T-helper 17 cell (primary cell): ENCODE data around the gene CAPZB. TPM values are rescaled to one million over a fixed set of nuclear protein-coding genes. Genes with fewer than 3 reads are reported as not detected.

Experiments
- ATAC-seq: fragments of 150-1000 bp; cut with Tn5 transposase; 2 replicates; pipeline ENCODE4 v1.10.0; 2021; ENCODE audit warnings: mild to moderate bottlenecking, moderate library complexity
- DNase-seq, 3 donors: peaks; one replicate each; pipeline versions ENCODE4 v3.0.0 to v3.0.0-alpha.2; 2020 to 2021
- H3K9me3 ChIP-seq: one replicate; pipeline ENCODE4 v1.7.0; 2013; ENCODE audit warnings: low read length, mild to moderate bottlenecking; ENCODE audit not compliant: control insufficient read depth, poor library complexity, severe bottlenecking
- H3K27ac Mint-ChIP-seq: one replicate; pipeline ENCODE4 v1.8.0; 2022; ENCODE audit warnings: mild to moderate bottlenecking, moderate library complexity, mixed read lengths
- H3K27me3 Mint-ChIP-seq: one replicate; pipeline ENCODE4 v1.8.0; 2022; ENCODE audit warnings: mixed read lengths
- H3K36me3 Mint-ChIP-seq: one replicate; pipeline ENCODE4 v1.8.0; 2022; ENCODE audit warnings: low read depth, mixed read lengths
- H3K4me1 Mint-ChIP-seq: one replicate; pipeline ENCODE4 v1.8.0; 2022; ENCODE audit warnings: mild to moderate bottlenecking, mixed read lengths
- H3K4me3 Mint-ChIP-seq: one replicate; pipeline ENCODE4 v1.8.0; 2022; ENCODE audit warnings: mild to moderate bottlenecking, moderate library complexity, mixed read lengths
- total RNA-seq, 4 donors: library from RNA in 2 of 4; stranded (reverse) in 2 of 4; gene quantifications; one replicate each; pipeline ENCODE4 v1.2.3 and lab custom pipeline; 2022 to 2026

CAPZB gene
- total RNA-seq, 2 donors from 2014 or later = 320 to 330 TPM

GRCh38 chr1:19323987-19324664 is 161.2 kb downstream of the CAPZB start:
- Mint-ChIP-seq H3K4me3 (no peak overlapping the region), H3K36me3 (peaks cover 2% of the 10 kb centered on the region), H3K27ac (peak overlapping the region; percentile 24), H3K27me3 (no peaks in the 10 kb centered on the region), H3K4me1 (peaks cover 3% of the 10 kb centered on the region)
- ATAC-seq = no peak
- no peak for DNase-seq
- H3K9me3 ChIP-seq = no peaks in the 10 kb centered on the region

- H3K36me3 Mint-ChIP-seq = peaks cover 3% of the 10 kb centered on the region
- H3K4me3 Mint-ChIP-seq = peak overlapping the region; percentile 65
- ATAC-seq = no peak
- peak overlapping the region; percentile 19 for H3K27ac Mint-ChIP-seq
- no peaks in the 10 kb centered on the region for H3K27me3 Mint-ChIP-seq
- H3K9me3 ChIP-seq = no peaks in the 10 kb centered on the region
- no peak for DNase-seq
- peaks cover 3% of the 10 kb centered on the region for H3K4me1 Mint-ChIP-seq
Measured at GRCh38 chr1:19322481-19322880, 162.9 kb downstream of the CAPZB start.

GRCh38 chr1:19321071-19321470 is 164.3 kb downstream of the CAPZB start:
- Mint-ChIP-seq H3K27ac (no peak overlapping the region), H3K4me1 (peaks cover 6% of the 10 kb centered on the region), H3K4me3 (peak overlapping the region; percentile 52), H3K27me3 (no peaks in the 10 kb centered on the region), H3K36me3 (peaks cover 3% of the 10 kb centered on the region)
- DNase-seq = no peak
- no peaks in the 10 kb centered on the region for H3K9me3 ChIP-seq
- no peak for ATAC-seq

DNA sequence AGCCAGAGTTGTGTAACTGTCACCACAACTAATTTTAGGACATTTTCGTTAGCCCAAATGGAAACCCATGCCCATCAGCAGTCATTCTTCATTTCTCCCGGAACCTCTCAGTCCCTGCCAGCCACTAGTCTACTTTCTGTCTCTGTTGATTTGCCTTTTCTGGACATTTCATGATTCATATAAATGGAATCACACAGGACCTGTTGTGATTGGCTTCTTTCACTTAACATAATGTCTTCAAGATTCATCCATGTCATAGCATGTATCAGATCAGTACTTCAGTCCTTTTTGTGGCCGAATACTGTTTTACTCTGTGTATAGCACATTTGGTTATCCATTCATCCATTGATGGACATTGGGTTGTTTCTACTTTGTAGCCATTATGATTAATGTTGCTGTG is 166.1 kb downstream of the CAPZB start:
- Mint-ChIP-seq H3K27me3 (no peaks in the 10 kb centered on the region), H3K4me1 (peaks cover 13% of the 10 kb centered on the region), H3K27ac (no peak overlapping the region), H3K36me3 (peaks cover 3% of the 10 kb centered on the region), H3K4me3 (no peak overlapping the region)
- no peaks in the 10 kb centered on the region for H3K9me3 ChIP-seq
- DNase-seq (no peak), ATAC-seq (no peak)

GRCh38 chr1:19317126-19317910 is 168.0 kb downstream of the CAPZB start:
- Mint-ChIP-seq H3K27ac (peak overlapping the region; percentile 66), H3K27me3 (no peaks in the 10 kb centered on the region), H3K4me3 (peak overlapping the region; percentile 31), H3K4me1 (peaks cover 22% of the 10 kb centered on the region), H3K36me3 (peaks cover 2% of the 10 kb centered on the region)
- H3K9me3 ChIP-seq = no peaks in the 10 kb centered on the region
- DNase-seq (no peak), ATAC-seq (no peak)

DNA sequence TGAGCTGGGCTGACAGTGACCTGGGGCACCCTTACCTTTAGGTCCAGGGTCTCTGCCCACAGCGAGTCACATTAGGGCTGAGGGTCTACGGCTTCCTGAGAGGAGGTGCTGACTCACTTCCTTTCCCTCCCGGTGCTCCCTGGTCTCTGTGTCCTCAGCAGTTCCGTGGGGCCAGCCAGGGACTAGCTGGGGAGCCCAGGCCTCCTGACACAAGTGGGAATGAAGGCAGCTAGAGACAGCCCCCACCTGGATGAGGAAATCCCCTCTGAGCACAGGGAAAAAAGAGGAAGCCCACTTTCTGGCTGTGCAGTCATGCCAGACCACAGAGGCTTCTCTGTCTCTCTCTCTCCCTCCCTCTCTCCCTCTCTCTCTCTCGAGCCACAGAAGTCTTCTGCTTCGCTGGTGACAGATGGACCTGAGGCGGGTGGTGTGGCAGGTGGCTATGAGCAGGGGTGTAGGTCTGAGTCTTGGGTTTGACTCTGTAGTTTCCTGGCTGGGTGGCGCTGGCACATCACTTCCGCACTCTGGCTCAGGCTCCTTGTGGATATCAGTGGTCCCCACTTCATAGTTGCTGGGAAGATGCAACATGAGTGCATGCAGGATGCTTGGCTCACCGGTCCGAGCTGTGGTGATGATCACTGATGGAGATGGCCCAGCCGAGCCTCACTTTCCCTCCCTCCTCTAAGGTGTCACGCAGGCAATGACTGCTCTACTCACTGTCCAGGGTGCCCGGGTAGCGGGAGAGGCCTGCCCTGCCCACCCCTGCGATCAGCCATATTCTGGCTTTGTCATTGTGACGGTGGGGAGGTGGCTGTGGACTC is 169.8 kb downstream of the CAPZB start:
- DNase-seq = no peak
- peaks cover 29% of the 10 kb centered on the region for H3K4me1 Mint-ChIP-seq
- H3K27ac Mint-ChIP-seq = peak overlapping the region; percentile 66
- H3K4me3 Mint-ChIP-seq = no peak overlapping the region
- ATAC-seq = no peak
- no peaks in the 10 kb centered on the region for H3K9me3 ChIP-seq
- peaks cover 5% of the 10 kb centered on the region for H3K36me3 Mint-ChIP-seq
- H3K27me3 Mint-ChIP-seq = no peaks in the 10 kb centered on the region

- no peaks in the 10 kb centered on the region for H3K27me3 Mint-ChIP-seq
- no peak overlapping the region for H3K4me3 Mint-ChIP-seq
- H3K4me1 Mint-ChIP-seq = peaks cover 33% of the 10 kb centered on the region
- H3K36me3 Mint-ChIP-seq = peaks cover 5% of the 10 kb centered on the region
- no peaks in the 10 kb centered on the region for H3K9me3 ChIP-seq
- DNase-seq (no peak), ATAC-seq (no peak)
- peak overlapping the region; percentile 73 for H3K27ac Mint-ChIP-seq
Measured at GRCh38 chr1:19313961-19314882, 171.1 kb downstream of the CAPZB start.

- Mint-ChIP-seq H3K27ac (peak overlapping the region; percentile 73), H3K4me3 (peak overlapping the region; percentile 99)
Measured at GRCh38 chr1:19313636-19313959, 171.7 kb downstream of the CAPZB start.

GRCh38 chr1:19312782-19313635 is 172.3 kb downstream of the CAPZB start:
- Mint-ChIP-seq H3K4me1 (peaks cover 39% of the 10 kb centered on the region), H3K27me3 (no peaks in the 10 kb centered on the region), H3K36me3 (peaks cover 3% of the 10 kb centered on the region), H3K4me3 (peak overlapping the region; percentile 99), H3K27ac (peak overlapping the region; percentile 73)
- no peaks in the 10 kb centered on the region for H3K9me3 ChIP-seq
- no peak for DNase-seq
- ATAC-seq = no peak

More at GRCh38 chr1:19313636-19313959, 171.7 kb downstream of the CAPZB start:
- DNase-seq = no peak
- no peaks in the 10 kb centered on the region for H3K9me3 ChIP-seq
- H3K36me3 Mint-ChIP-seq = peaks cover 5% of the 10 kb centered on the region
- no peaks in the 10 kb centered on the region for H3K27me3 Mint-ChIP-seq
- peaks cover 39% of the 10 kb centered on the region for H3K4me1 Mint-ChIP-seq
- no peak for ATAC-seq

- peak; percentile 97 for ATAC-seq
- H3K27ac Mint-ChIP-seq = peak within 1 kb of the TSS; percentile 93
- H3K9me3 ChIP-seq = no peaks in the 10 kb centered on the region
- H3K4me3 Mint-ChIP-seq = peak within 1 kb of the TSS; percentile 99
- no peaks in the 10 kb centered on the region for H3K27me3 Mint-ChIP-seq
- peaks cover 39% of the 10 kb centered on the region for H3K4me1 Mint-ChIP-seq
- peak; percentile 86 to 90 (median 86) for DNase-seq
- H3K36me3 Mint-ChIP-seq = peaks cover 7% of the 10 kb centered on the region
Measured at GRCh38 chr1:19311931-19312781, 173.2 kb downstream of the CAPZB start, which contains the start of the genes AKR7A2 and SLC66A1. AKR7A2 (minus strand) TSS chr1:19312144; CDS start chr1:19312124, 20 bp downstream. SLC66A1 (plus strand) TSS chr1:19312326; CDS start chr1:19317678, 5,352 bp downstream.

DNA sequence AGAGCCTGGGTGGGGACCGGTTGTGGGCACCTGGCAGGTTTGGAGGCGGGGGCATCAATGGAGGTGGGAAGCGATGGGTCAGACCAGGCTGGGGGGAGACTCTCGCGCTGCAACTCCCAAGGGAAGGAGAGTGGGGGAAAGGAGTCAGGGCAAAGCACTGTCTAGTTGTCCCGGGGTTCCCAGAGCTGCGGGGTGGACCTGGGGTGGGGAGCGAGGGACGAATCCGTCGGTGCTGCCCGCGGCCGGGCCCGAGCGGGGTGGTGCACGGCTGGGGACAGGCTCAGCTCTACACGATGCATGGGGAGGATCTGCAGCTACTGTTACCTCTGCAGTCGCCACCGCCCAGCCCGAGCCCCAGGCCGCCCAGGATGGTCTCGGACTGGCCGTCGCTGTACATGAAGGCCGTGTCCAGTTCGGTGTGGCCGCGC is 173.8 kb downstream of the CAPZB start:
- DNase-seq (no peak), ATAC-seq (peak; percentile 24)
- peaks cover 7% of the 10 kb centered on the region for H3K36me3 Mint-ChIP-seq
- H3K4me3 Mint-ChIP-seq = peak overlapping the region; percentile 99
- no peaks in the 10 kb centered on the region for H3K9me3 ChIP-seq
- H3K27ac Mint-ChIP-seq = peak overlapping the region; percentile 93
- H3K27me3 Mint-ChIP-seq = no peaks in the 10 kb centered on the region
- peaks cover 39% of the 10 kb centered on the region for H3K4me1 Mint-ChIP-seq
